ENCODE results near the gene PROSER1.
"Not testable (repeated sequence)": the region's sequence is repeated elsewhere in the genome, so short reads cannot be mapped to it uniquely, and the experiment has no call there.

The PROSER1 gene

GRCh38 chr13:39023761-39024160 lies 14.1 kb downstream of the PROSER1 start:
- DNase-seq, result no peak

- no peak for DNase-seq
These were observed 14.6 kb downstream of the PROSER1 start for GRCh38 chr13:39023316-39023715.

DNA sequence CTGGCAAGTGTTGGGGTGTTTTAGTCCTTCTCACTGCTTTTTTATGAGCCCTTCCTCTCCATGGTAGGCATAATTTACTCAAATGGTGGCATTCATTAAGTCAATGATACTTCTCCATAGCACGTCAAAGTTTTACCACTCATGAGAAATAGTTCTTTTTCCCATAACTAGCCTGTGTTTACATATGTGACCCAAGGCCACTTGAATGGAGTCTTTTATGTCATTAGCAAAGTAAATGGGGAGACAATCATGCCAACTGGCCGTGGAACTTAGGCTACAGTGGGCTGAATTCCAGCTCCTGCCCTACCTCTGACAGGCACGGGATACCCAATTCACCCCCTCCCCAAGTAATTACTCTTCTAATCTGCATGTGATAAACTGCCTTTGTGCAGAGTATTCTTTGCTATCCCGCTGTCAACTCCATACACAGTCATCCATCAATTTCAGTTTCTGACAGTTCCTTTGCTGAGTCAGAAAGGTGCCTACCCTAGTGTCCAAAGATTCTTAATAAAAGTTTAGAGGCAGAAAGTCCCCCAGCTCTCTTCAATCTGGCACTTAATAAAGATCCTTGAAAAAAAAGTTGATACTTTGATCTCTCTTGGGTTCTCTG lies 16.9 kb downstream of the PROSER1 start:
- DNase-seq, result no peak

DNA sequence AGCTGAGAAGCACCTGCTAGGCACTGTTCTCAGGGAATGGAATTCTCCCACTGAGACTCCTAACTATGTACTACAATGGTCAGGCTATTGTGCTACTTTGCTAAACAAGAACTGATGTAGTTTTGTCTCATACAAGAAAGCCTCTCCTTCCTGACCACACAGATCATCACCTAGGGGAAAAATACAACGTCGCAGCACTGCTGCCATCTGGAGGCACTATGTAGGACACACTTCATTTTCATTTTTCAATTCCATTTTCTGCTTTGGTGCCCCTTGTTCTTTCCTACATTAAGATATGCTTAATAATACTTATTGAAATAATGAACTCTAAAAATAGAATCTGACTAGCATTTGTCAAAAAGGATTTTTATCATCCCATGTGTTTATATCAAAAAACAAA lies 21.1 kb downstream of the PROSER1 start:
- no peak for DNase-seq

DNA sequence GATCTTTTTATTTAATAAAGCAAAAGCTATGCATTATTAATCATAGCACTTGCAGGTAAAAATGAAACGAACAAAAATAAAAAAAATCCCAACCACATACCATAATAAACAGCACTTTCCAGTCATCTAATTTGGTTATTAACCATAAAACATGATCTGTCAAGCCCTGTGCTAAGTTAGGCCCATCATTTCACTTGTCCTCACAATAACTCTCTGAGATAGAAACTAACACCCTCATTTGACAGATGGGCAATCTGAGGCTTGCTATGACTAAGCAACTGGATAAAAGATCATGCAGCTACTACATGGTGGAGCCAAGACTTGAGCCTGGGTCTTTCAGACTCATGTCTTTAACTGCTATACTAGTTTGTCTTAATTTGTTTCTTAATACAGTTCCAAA lies 21.8 kb downstream of the PROSER1 start:
- DNase-seq, result no peak

DNA sequence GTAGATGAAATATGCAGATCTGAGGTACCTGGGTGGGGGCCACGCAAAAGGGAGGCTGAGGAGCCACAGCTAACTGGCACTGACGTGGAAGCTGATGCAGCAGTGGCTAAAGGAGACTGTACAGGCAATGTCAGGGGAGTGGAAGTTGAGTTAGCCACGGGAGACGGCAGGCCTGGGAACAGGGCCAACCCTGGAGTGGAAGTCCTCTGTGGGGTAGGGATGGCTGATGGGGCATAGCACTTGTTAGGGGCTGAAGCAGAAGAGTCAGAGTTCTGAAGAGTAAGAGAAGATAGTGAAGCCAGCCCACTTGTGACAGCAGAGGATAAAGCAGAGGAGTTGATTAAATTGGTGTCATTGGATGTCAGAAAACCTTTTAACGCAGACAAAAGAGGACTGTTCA lies 24.4 kb downstream of the PROSER1 start:
- DNase-seq, result no peak

GRCh38 chr13:39012608-39013007 lies 25.3 kb downstream of the PROSER1 start:
- no peak for DNase-seq

DNA sequence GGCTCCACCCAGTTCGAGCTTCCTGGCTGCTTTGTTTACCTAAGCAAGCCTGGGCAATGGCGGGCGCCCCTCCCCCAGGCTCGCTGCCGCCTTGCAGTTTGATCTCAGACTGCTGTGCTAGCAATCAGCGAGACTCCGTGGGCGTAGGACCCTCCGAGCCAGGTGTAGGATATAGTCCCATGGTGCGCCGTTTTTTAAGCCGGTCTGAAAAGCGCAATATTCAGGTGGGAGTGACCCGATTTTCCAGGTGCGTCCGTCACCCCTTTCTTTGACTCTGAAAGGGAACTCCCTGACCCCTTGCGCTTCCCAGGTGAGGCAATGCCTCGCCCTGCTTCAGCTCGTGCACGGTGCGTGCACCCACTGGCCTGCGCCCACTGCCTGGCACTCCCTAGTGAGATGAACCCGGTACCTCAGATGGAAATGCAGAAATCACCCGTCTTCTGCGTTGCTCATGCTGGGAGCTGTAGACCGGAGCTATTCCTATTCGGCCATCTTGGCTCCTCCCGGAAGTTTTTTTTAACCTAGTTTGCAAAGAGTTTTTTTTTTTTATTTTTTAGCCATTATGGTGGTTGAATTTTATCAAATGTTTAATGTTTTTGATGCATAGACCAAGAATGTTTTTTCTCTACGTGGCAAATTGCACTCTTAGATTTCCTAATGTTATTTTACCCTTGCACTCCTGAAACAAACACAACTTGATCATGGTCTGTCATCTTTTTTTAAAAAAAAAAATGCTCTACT lies 31.3 kb downstream of the PROSER1 start:
- not testable (repeated sequence) for DNase-seq

DNA sequence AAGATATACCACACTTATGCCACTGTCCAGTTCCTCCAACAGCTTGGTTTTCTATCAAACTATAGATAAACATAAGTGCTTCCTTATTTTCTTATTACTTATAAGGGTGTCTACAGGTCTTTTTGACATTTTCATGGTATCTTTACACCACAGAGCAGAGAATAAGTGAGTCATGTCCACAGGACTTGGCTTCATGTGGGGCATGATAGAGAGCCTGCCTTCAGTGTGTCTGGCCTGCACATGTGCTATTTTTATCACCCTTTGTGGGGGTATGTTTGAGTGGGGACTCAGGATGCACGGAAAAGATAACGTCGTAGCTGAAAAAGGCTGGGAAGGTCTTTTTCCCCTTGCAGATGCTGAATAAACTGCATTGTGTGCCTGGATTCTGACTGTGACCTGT lies 39.1 kb downstream of the PROSER1 start:
- DNase-seq, result no peak

DNA sequence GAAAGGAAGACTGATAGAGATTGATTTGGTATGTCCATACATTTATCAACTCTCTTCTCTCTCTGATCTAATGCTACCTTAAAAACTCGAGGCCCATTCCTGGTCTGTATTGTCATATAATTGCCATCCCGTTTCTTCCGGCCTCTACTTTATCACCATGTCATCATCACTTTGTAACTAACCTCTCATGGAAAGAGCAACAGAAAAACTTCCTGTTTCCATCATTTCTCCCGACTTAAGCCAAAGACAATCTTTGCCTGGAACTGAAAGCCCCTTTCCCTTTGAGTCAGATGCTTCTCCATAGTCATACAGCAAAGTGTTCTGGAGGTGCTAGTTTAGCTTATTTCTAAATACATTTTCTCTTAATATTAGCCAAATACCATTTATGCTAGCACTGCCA lies 44.5 kb downstream of the PROSER1 start:
- no peak for DNase-seq

GRCh38 chr13:38990693-38991092 lies 47.2 kb downstream of the PROSER1 start, which contains the start of gene STOML3:
STOML3 (minus strand) TSS chr13:38990831; CDS start chr13:38990721, 110 bp downstream.
- no peak for DNase-seq

DNA sequence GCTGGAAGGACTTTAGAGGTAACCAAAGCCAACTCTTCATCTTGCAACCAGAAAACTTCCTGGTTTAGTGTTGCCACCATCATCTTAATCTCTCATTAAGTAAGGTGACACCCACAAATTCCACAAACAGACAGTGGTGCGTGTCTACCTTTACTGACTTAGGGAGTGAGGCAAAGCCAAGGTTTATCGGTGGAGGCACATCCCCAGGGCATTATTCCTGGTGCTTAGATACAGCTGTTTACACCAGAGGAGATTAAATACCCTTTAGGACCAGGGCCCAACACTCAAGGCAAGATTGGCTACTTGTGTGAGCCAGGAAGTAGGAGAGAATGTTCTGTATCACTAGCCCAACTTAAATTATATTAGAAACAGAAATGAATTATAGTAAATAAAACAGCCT lies 56.8 kb downstream of the PROSER1 start:
- DNase-seq, result no peak

DNA sequence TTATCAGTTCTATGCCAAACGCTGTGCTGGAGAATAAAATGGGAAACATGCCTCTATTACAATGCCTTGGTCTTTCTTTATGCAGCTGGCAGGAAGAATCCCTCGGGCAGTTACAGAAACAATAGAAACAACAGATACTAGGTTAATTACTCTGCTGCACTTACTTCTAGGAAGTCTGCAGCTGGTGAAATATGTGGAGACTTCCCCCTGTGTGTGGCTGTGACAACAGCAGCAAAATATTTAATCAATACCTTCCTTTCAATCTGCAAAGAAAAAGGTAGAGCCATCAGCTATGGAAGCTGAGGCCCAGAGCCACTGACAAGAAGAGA lies 57.2 kb downstream of the PROSER1 start:
- no peak for DNase-seq

DNA sequence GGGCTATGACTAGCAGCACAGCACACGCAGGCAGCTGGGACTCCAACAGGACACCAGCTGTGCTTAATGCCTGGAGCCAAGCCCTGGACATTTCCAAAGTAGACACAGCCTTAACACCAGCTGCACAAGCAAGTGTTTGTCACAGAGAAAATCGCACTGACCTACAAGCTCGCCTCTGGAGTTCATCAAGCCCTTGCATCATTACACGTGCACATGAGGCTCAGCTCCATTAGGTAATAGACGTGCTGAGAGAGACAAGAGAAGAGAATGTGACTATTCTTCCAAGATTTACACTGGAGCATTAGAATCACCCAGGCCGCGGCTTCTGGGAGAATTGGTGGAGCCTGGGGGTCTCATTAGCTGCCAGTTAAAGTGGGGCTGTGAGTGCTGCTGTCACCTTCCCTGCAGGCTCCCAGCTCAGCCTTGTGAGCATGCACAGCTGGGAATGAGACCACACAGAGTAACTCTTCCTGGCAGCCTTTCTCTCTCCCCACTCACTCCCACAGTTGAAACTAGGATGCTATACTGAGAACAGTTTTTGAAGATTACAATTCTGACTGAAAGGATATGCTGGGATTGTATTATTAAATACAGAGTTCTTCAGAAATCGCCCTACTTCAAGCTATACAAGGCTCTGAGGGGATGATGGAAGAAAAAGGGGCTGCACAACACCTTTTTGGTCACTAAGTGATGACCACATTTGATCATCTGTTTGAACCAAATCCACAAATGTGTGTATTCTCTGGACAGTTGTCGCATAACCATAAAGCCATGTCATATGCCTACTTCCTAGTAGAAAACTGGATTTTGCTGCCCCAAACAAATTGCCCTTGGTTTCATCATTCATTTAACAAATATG lies 57.8 kb downstream of the PROSER1 start:
- no peak for DNase-seq

- no peak for DNase-seq
These were observed 67.4 kb downstream of the PROSER1 start for GRCh38 chr13:38970380-38971051.

DNA sequence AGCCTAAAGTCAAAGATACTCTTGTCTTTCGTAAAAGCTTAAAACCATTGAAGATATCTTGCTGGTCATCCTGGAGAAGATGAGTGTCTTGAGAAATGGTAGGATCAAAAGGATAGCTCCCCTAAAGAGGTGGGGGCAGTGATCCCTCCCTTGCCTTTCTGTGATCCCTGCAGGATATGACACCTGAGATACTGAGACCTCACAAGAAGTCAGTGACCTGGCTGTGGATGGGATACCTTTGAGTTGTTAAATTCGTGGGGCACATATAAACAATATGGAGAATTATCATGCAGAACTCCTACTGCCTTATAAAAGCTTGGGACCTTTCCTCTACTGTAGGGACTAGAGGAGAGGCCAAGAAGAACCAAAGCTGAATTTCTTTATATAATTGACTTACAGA lies 68.7 kb downstream of the PROSER1 start:
- DNase-seq, result no peak

DNA sequence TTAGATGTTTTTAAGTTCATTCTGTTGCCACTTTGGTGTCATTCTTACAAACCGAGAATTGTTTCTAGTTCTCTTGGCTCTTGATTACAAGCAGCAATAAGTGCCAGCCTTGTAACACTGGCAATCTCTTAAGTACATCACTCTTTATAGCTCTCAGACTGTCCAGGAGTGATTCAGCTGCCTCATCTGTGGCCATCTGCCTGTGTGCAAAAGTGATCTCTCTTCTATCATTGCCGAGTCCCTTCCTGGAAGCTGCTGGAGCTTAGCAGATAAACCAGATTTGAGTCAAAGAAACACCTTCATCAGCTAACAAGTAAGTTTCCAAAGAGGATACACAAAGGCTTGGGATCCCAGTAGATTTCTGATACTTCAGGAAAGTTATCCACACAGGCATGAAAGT lies 70.4 kb downstream of the PROSER1 start:
- DNase-seq, result no peak

DNA sequence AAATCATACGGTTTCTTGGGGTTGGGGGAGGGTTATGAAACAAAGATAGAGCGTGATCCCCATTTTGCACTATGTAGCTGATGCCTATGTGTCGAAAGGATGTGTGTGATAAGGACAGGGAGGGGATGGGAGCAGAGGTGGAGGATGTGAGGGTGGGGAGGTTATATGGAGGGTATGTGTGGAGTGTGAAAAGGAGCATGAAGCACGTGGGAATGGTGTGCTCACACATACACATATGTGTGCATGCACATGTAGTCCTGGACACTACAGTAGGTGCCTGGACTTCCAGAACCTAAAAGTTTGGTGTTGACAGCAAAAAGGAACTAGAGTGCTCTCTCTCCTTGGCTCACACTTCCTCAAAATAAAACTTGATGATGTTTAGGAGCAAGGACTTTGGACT lies 72.6 kb downstream of the PROSER1 start:
- DNase-seq, result no peak

DNA sequence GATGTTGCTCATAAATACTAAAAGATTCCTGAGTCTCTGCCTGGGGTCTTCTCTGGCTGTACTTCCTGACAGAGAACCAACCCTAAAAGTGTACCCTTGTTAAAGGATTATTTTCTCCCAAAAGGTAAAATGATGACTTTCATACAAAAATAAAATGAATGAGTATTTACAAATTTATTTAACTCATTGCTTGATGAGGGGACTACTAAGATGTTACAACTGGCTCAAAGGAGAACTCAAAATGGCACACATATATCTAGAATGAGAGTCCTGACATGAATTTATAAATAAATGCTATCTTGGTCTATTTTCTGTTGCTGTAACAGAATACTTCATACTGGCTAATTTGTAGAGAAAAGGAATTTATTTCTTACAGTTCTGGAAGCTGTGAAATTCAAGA lies 77.7 kb downstream of the PROSER1 start:
- no peak for DNase-seq
